Lower lobe of right lung (tissue), 2 donors: ENCODE results near the gene PRKAR1B. TPM values are rescaled to one million over a fixed set of nuclear protein-coding genes. Genes with fewer than 3 reads are reported as not detected.

Experiments
- ATAC-seq, 2 donors: fragments of 200-7000 bp; cut with Tn5 transposase; one replicate each; pipeline ENCODE4 v1.9.1; 2020 to 2022; ENCODE audit warnings: mild to moderate bottlenecking in 2 of 2, moderate library complexity in 2 of 2
- DNase-seq: peaks from one replicate; pipeline ENCODE4 v3.0.0-alpha.2; 2020
- H3K27ac ChIP-seq: fragments of 200-600 bp; one replicate; pipeline ENCODE4 v1.8.0; 2022
- H3K27me3 ChIP-seq: fragments of 200-600 bp; one replicate; pipeline ENCODE4 v1.8.0; 2022; ENCODE audit warnings: low read depth
- H3K36me3 ChIP-seq: fragments of 200-600 bp; one replicate; pipeline ENCODE4 v1.8.0; 2022; ENCODE audit warnings: mild to moderate bottlenecking
- H3K4me1 ChIP-seq: fragments of 200-600 bp; one replicate; pipeline ENCODE4 v1.8.0; 2022
- H3K4me3 ChIP-seq: fragments of 200-600 bp; one replicate; pipeline ENCODE4 v1.8.0; 2022; ENCODE audit warnings: mild to moderate bottlenecking
- H3K9me3 ChIP-seq: fragments of 200-600 bp; one replicate; pipeline ENCODE4 v1.8.0; 2022
- CTCF ChIP-seq: fragments of 200-600 bp; IDR thresholded peaks from one replicate; pipeline ENCODE4 v1.8.0; 2022; ENCODE audit warnings: antibody characterized with exemption, mild to moderate bottlenecking
- intact Hi-C: fragments of 100-400 bp; cut with DNase I; formaldehyde crosslinking; loops from one replicate; pipeline ENCODE4 v1.11.0; 2022
- total RNA-seq: library from RNA; stranded (reverse); fragmentation: NEBNext Ultra II Directional; extraction: Animal tissue kit (Norgen Biotek cat#: 25700); gene quantifications from one replicate; pipeline ENCODE4 v1.2.1, GENCODE V29; 2021
- donor health status: DM: no; HTN: yes; CAD: no; lungs with severe emphysema.

The PRKAR1B gene
- total RNA-seq, 1 donor from 2014 or later, result 16.8 TPM

GRCh38 chr7:528451-528850 lies 198.6 kb downstream of the PRKAR1B start:
- H3K4me3 ChIP-seq, result no peak overlapping the region
- intact Hi-C loops, result no loop called here
- H3K36me3 ChIP-seq, result no peaks in the 10 kb centered on the region
- H3K4me1 ChIP-seq, result peaks cover under 1% of the 10 kb centered on the region
- H3K27ac ChIP-seq, result no peak overlapping the region
- peaks cover 10% of the 10 kb centered on the region for H3K27me3 ChIP-seq
- no peaks in the 10 kb centered on the region for H3K9me3 ChIP-seq
- DNase-seq (no peak), ATAC-seq (no peak)
- TF ChIP-seq CTCF, result no peak

- intact Hi-C loops, result no loop called here
- ATAC-seq, result no peak
These were observed 199.4 kb downstream of the PRKAR1B start for GRCh38 chr7:527723-528122.

GRCh38 chr7:526460-527034 lies 200.5 kb downstream of the PRKAR1B start:
- Histone ChIP-seq H3K4me3 (no peak overlapping the region), H3K27me3 (peaks cover 29% of the 10 kb centered on the region), H3K27ac (no peak overlapping the region), H3K36me3 (no peaks in the 10 kb centered on the region), H3K9me3 (no peaks in the 10 kb centered on the region), H3K4me1 (peaks cover 19% of the 10 kb centered on the region)
- DNase-seq (no peak), ATAC-seq (no peak)
- intact Hi-C loops, result no loop called here
- TF ChIP-seq CTCF, result no peak

More at GRCh38 chr7:527723-528122, 199.4 kb downstream of the PRKAR1B start:
- H3K27me3 ChIP-seq, result peaks cover 17% of the 10 kb centered on the region
- DNase-seq, result no peak
- peaks cover 7% of the 10 kb centered on the region for H3K4me1 ChIP-seq
- H3K4me3 ChIP-seq, result no peak overlapping the region
- no peak for TF ChIP-seq CTCF
- no peaks in the 10 kb centered on the region for H3K9me3 ChIP-seq
- no peaks in the 10 kb centered on the region for H3K36me3 ChIP-seq
- no peak overlapping the region for H3K27ac ChIP-seq

- Histone ChIP-seq H3K4me1 (peaks cover 27% of the 10 kb centered on the region), H3K27ac (no peak overlapping the region), H3K27me3 (peaks cover 35% of the 10 kb centered on the region), H3K36me3 (no peaks in the 10 kb centered on the region), H3K4me3 (no peak overlapping the region), H3K9me3 (no peaks in the 10 kb centered on the region)
- no peak for ATAC-seq
- intact Hi-C loops, result no loop called here
- TF ChIP-seq CTCF, result no peak
- DNase-seq, result no peak
These were observed 201.3 kb downstream of the PRKAR1B start for GRCh38 chr7:525740-526139.

GRCh38 chr7:524800-525199 lies 202.3 kb downstream of the PRKAR1B start:
- intact Hi-C loops, result no loop called here
- no peaks in the 10 kb centered on the region for H3K9me3 ChIP-seq
- no peak overlapping the region for H3K27ac ChIP-seq
- H3K36me3 ChIP-seq, result no peaks in the 10 kb centered on the region
- peaks cover 36% of the 10 kb centered on the region for H3K27me3 ChIP-seq
- ATAC-seq, result no peak
- TF ChIP-seq CTCF, result no peak
- no peak overlapping the region for H3K4me3 ChIP-seq
- DNase-seq, result no peak
- peaks cover 36% of the 10 kb centered on the region for H3K4me1 ChIP-seq
